HG03103 (cell line): Measurements from ENCODE around the gene PLXDC2.

Source experiments
- ATAC-seq: cut with Tn5 transposase; IDR thresholded peaks from one replicate; pipeline ENCODE4 v1.9.1; 2021; ENCODE audit warnings: low read depth; ENCODE audit not compliant: unreplicated experiment

Gene PLXDC2

DNA sequence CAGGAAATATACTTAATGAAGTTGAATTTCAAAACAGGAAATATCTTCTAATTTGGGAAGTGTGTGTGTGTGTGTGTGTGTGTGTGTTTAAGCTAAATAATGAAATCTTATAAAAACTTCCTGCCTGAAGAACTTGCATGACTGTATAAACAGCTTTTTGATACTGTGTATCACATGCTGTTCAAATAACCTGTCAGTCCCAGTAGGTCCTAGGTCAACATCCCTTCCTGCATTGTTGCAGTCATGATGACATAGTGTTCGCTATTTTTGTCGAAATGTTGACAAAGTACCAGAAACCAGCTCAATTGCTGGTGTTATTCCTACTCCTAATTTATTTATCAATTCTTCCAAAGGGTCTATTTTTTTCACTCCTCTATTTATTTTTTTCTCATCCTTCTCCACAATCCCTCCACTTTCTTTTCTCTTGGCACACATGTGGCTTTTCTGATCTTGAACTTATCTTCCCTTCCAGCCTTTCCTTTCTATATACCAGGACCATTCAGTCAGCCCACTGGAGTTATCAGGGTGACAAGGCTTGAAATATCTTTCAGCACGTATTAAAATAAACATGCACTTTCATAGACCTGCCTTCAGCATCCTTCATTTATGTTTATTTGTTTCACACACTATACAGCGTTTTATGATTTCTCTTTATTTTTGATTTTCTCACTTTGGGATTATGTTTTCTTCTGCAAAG lies 115.8 kb downstream of the PLXDC2 start:
- no peak for ATAC-seq

- no peak for ATAC-seq
These were observed 116.7 kb downstream of the PLXDC2 start for GRCh38 chr10:19932806-19933371.

DNA sequence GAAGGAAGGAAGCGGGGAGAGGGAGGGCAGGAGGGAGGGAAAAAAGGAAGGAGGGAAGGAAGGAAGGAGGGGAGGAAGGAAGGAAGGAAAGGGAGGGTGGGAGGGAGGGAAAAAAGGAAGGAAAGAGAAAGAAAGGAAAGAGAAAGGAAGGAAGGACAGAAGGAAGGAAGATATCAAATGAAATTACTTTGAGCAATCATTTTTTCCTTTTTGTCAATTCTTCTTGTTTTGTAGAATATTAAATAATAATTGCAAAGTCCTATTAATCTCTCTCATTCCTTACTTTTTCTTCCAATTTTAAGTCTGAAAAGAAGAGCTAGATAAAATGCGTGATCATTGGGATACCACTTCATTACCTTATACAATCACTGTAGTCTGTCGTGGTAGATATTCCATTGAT lies 117.5 kb downstream of the PLXDC2 start:
- no peak for ATAC-seq

- ATAC-seq: no peak
These were observed 118.9 kb downstream of the PLXDC2 start for GRCh38 chr10:19935176-19935575.

- no peak for ATAC-seq
These were observed 120.1 kb downstream of the PLXDC2 start for GRCh38 chr10:19936289-19936688.

GRCh38 chr10:19937989-19938388 lies 121.8 kb downstream of the PLXDC2 start:
- ATAC-seq: no peak

- ATAC-seq: no peak
These were observed 125.1 kb downstream of the PLXDC2 start for GRCh38 chr10:19941206-19941880.

DNA sequence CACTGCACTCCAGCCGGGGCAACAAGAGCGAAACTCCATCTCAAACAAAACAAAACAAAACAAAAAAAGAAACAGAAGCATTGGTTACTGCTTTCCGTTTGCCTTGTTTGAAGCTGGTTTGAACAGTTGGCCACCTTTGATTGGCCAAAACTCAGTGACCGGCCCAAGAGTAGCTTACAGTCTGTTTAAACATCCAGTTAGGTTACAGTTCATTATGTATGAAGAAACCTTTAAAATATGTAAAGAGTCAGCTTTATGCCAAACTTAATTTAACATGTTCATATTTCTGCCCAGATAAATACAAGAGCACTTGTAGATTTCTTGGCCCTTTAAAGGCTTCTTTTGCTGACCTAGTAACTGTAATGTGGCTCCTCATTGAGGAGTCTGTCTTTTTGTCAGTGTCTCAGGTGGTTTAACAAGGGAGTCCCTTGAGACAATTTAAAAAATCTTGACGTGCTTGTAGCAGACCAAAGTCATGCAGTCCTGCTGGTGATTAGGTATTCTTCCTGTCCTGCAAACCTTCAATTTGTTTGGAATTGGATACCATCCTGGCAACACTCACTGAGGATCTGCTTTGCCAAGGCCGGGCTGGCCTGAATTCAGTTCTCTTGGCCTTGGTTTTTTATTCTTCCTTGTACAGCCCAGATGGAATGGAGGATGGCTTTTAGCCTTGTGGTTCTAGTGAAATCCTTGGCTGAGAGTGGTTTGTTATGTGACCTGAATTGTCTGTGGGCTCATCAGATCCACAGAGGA lies 128.9 kb downstream of the PLXDC2 start:
- no peak for ATAC-seq

- no peak for ATAC-seq
These were observed 130.0 kb downstream of the PLXDC2 start for GRCh38 chr10:19946245-19946644.

DNA sequence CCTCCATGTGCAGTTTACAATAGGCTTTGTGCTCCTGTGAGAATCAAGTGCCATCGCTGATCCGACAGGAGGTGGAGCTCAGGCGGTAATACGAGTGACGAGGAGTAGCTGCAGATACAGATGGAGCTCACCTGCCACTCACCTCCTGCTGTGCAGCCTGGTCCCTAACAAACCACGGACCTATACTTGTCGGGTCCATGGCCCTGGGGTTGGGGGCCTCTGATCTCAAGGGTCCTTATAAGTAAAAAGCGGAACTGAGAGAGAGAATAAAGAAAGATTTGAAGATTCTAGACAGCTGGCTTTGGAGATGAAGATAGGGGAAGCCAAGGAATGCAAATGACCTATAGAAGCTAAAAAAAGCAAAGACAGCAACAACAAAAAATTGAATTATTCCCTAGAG lies 130.6 kb downstream of the PLXDC2 start:
- ATAC-seq: no peak

GRCh38 chr10:19947215-19947614 lies 131.0 kb downstream of the PLXDC2 start:
- ATAC-seq: no peak

GRCh38 chr10:19947656-19948055 lies 131.4 kb downstream of the PLXDC2 start:
- ATAC-seq: no peak

GRCh38 chr10:19952224-19953010 lies 136.2 kb downstream of the PLXDC2 start:
- ATAC-seq: no peak

GRCh38 chr10:19954601-19955000 lies 138.4 kb downstream of the PLXDC2 start:
- ATAC-seq: no peak

DNA sequence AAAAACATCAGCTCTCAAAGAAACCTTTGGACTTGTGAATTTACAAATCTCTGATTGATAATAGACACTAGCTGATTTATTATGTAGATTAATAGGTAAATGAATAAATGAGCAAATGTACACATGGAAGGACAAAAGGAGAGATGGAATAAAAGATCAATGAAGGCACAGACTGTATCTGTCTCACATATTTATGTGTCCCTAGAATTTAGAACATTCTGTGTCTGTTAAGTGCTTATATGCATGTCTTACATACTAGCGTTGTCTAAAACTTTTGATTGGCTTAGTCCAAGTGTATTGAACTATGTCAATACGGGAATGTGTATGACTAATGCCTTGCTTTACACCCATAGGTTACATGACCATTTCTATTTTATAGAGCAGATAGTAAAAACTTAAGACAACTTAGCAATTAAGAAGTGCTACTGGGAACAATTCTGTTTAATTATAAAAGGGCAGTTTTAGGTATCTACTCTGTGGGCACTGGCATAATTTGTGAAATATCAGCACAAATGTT lies 140.3 kb downstream of the PLXDC2 start:
- ATAC-seq: no peak

GRCh38 chr10:19958787-19959186 lies 142.6 kb downstream of the PLXDC2 start:
- ATAC-seq: peak; percentile 87

GRCh38 chr10:19961076-19962053 lies 145.1 kb downstream of the PLXDC2 start:
- ATAC-seq: no peak

GRCh38 chr10:19964625-19965024 lies 148.4 kb downstream of the PLXDC2 start:
- ATAC-seq: no peak

DNA sequence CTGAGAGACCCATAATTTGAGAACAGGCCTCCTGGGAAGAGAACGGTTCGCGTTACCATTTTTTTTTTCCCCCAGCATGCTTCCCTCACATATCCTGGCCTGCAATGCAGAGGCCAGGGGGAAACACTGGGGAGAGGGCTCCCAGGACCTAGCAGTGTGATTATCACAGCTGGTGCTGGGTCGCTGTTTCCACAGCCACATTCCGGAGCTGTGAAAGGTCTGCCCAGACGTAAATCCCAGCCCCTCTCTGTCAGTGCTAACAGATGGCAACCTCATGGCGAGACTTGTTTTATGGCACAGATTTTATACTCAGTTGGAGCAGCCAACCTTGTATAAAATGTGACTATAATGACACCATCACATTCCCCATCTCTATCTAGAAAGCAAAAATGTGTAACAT lies 150.5 kb downstream of the PLXDC2 start:
- no peak for ATAC-seq
